Sigmoid colon (tissue), 7 donors: ENCODE data around the gene PROSER2. TPM values are rescaled to one million over a fixed set of nuclear protein-coding genes. Genes with fewer than 3 reads are reported as not detected.

Experiments used
- DNase-seq: peaks from one replicate; pipeline ENCODE4 v3.0.0-alpha.2; 2019
- H3K27ac ChIP-seq, 4 donors: fragments of 200-600 bp; sonication (generic); one replicate each; pipeline ENCODE4 v1.5.1; 2016 to 2019; ENCODE audit warnings: mild to moderate bottlenecking in 1 of 4
- H3K27me3 ChIP-seq, 3 donors: fragments of 200-600 bp; sonication (generic); one replicate each; pipeline ENCODE4 v1.5.1; 2019; ENCODE audit warnings: mild to moderate bottlenecking in 1 of 3
- H3K36me3 ChIP-seq, 4 donors: fragments of 200-600 bp; sonication (generic); one replicate each; pipeline ENCODE4 v1.5.1; 2016 to 2019
- H3K4me1 ChIP-seq, 4 donors: fragments of 200-600 bp; sonication (generic); one replicate each; pipeline ENCODE4 v1.5.1; 2017 to 2019
- H3K4me3 ChIP-seq, 4 donors: fragments of 200-600 bp; sonication (generic); one replicate each; pipeline ENCODE4 v1.5.1; 2017 to 2019; ENCODE audit warnings: mild to moderate bottlenecking in 2 of 4, moderate library complexity in 1 of 4
- H3K9me3 ChIP-seq, 4 donors: fragments of 200-600 bp in 3 of 4; sonication (generic) in 3 of 4; one replicate each; pipeline versions ENCODE4 v1.5.1 to v1.6.1; 2013 to 2019
- EP300 ChIP-seq, 4 donors: sonication (generic); formaldehyde crosslinking; IDR thresholded peaks; one replicate each; pipeline ENCODE4 v1.6.1; 2017; ENCODE audit warnings: antibody characterized with exemption in 4 of 4
- POLR2A ChIP-seq, 2 donors: fragments of 450-650 bp; IDR thresholded peaks; one replicate each; pipeline ENCODE4 v1.6.1; 2016; ENCODE audit warnings: antibody characterized with exemption in 2 of 2, mild to moderate bottlenecking in 2 of 2, moderate library complexity in 2 of 2
- POLR2AphosphoS5 ChIP-seq, 4 donors: sonication (generic); formaldehyde crosslinking; IDR thresholded peaks; one replicate each; pipeline ENCODE4 v1.6.1; 2017; ENCODE audit warnings: antibody characterized with exemption in 4 of 4
- WGBS, 2 donors: extraction: QIAGEN DNeasy Blood & Tissue Kit; methylation state at CpG; one replicate each; pipeline ENCODE4 v1.1.7; 2013; 5-methylcytosine and 5-hydroxymethylcytosine counted together
- intact Hi-C: fragments of 100-400 bp; cut with DNase I; formaldehyde crosslinking; loops from one replicate; pipeline ENCODE4 v1.15.1; 2023
- polyA plus RNA-seq, 3 donors: library from polyadenylated mRNA; stranded (reverse); fragments of 200-250 nt; gene quantifications; one replicate each; pipeline ENCODE4 v1.2.3, GENCODE V29; 2013
- total RNA-seq, 4 donors: library from RNA; depleted of rRNA; stranded (reverse); fragments of >200 nt; gene quantifications; one replicate each; pipeline ENCODE4 v1.1.0, GENCODE V29; 2016
- TF ChIP-seq, protein P1 (sequence below), 4 experiments: fragments of 450-650 bp in 3 of 4; fragments of 200-600 bp in 1 of 4; IDR thresholded peaks; one replicate each; pipeline ENCODE4 v1.5.1; 2016 to 2019; ENCODE audit warnings: antibody characterized with exemption in 4 of 4, mild to moderate bottlenecking in 3 of 4, moderate library complexity in 2 of 4
- donor health status: healthy with polysubstance abuse.
- donor health status: Bipolar disorder and iron deficiency.
- donor health status: healthy.

The PROSER2 gene
- total and polyA plus RNA-seq, 7 donors, result 0.60 to 2.8 (median 1.8) TPM

DNA sequence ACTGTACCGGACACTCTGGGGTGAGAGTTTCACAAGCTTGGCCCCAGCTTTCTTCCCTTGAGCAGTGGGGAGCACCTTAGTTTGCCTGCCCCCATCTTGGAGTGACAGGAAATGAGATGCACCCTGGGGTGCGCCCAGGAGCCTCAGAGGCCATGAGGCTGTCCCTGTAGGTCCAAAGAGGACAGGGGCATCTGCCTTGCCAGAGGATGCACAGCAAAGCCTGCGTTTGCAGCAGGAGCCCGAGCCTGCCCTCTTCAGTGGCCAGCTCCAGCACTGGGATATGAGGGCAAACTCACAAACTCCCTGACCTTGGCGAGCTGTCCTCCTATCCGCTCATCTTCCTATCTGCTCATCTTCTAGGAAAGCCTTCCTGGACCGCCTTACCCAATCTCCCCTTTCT is 79.5 kb downstream of the PROSER2 start:
- Histone ChIP-seq H3K27ac (no peak overlapping the region), H3K36me3 (no peaks in the 10 kb centered on the region), H3K4me3 (no peak overlapping the region), H3K27me3 (peaks cover 0 to 6% (median 0%) of the 10 kb centered on the region in 3 donors), H3K9me3 (no peaks in the 10 kb centered on the region), H3K4me1 (no peaks in the 10 kb centered on the region)
- TF ChIP-seq, protein P1, sequence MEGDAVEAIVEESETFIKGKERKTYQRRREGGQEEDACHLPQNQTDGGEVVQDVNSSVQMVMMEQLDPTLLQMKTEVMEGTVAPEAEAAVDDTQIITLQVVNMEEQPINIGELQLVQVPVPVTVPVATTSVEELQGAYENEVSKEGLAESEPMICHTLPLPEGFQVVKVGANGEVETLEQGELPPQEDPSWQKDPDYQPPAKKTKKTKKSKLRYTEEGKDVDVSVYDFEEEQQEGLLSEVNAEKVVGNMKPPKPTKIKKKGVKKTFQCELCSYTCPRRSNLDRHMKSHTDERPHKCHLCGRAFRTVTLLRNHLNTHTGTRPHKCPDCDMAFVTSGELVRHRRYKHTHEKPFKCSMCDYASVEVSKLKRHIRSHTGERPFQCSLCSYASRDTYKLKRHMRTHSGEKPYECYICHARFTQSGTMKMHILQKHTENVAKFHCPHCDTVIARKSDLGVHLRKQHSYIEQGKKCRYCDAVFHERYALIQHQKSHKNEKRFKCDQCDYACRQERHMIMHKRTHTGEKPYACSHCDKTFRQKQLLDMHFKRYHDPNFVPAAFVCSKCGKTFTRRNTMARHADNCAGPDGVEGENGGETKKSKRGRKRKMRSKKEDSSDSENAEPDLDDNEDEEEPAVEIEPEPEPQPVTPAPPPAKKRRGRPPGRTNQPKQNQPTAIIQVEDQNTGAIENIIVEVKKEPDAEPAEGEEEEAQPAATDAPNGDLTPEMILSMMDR (IDR thresholded peaks at IDR 0.05), result no peak
- TF ChIP-seq POLR2AphosphoS5 (IDR thresholded peaks at IDR 0.05) (no peak), EP300 (IDR thresholded peaks at IDR 0.05) (no peak), POLR2A (IDR thresholded peaks at IDR 0.05) (no peak)
- 94 to 97% methylated on average over 7 of the region's 7 CpGs for WGBS, 2 donors
- intact Hi-C loops, result no loop called here
- peak; percentile 22 for DNase-seq

DNA sequence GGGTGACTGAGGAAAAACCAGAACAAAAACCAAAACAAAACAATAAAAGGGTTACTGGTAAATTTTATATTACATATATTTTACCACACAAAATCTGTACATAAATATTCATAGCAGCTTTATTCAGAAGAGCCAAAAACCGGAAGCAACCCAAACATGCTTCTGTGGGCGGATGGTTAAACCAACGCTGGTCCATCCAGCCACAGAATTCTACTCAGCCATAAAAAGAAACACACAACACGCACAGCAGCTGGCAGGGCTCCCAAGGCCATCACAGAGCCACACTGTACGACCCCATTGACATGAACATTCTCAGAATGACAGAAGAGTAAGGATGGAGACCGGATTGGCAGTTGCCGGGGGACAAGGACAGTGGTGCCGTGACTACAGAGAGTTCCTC is 83.6 kb downstream of the PROSER2 start:
- 68 to 75% methylated on average over 8 of the region's 8 CpGs for WGBS, 2 donors
- no peak for DNase-seq
- TF ChIP-seq EP300 (IDR thresholded peaks at IDR 0.05), result no peak
- TF ChIP-seq, protein P1 (IDR thresholded peaks at IDR 0.05), result no peak
- TF ChIP-seq POLR2AphosphoS5 (IDR thresholded peaks at IDR 0.05), result no peak
- no peak for TF ChIP-seq POLR2A (IDR thresholded peaks at IDR 0.05)
- Histone ChIP-seq H3K4me3 (no peak overlapping the region), H3K4me1 (no peaks in the 10 kb centered on the region), H3K9me3 (no peaks in the 10 kb centered on the region), H3K36me3 (no peaks in the 10 kb centered on the region), H3K27me3 (no peaks in the 10 kb centered on the region), H3K27ac (no peak overlapping the region)
- intact Hi-C loops, result no loop called here

DNA sequence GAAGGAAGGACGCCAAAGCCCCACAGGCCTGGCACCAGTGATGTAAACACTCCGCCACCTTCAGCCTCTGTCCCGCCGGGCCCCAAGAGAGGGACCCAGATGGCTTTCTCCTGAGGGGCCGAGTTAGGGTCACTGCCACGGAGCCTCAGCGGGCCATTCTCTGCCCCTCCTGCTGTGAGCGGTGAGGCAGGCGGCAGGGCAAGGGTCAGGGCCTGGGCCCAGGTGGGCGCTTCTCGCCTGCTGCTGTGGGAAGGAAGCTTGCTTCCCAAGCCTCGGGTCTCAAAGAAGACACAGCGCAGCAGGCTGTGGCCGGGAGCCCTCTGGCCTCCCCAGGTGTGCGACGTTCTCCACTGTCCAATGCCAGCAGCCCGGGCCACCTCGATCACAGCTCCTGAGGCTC is 84.8 kb downstream of the PROSER2 start:
- H3K4me1 ChIP-seq, result no peaks in the 10 kb centered on the region
- H3K27me3 ChIP-seq, result no peaks in the 10 kb centered on the region
- H3K27ac ChIP-seq, result no peak overlapping the region
- no peak overlapping the region for H3K4me3 ChIP-seq
- no peaks in the 10 kb centered on the region for H3K36me3 ChIP-seq
- no peak for DNase-seq
- intact Hi-C loops, result no loop called here
- TF ChIP-seq POLR2AphosphoS5 (IDR thresholded peaks at IDR 0.05), result no peak
- no peak for TF ChIP-seq POLR2A (IDR thresholded peaks at IDR 0.05)
- no peak for TF ChIP-seq EP300 (IDR thresholded peaks at IDR 0.05)
- TF ChIP-seq, protein P1 (IDR thresholded peaks at IDR 0.05), result no peak
- 94% methylated on average over 18 of the region's 18 CpGs for WGBS, 2 donors
- H3K9me3 ChIP-seq, result no peaks in the 10 kb centered on the region

DNA sequence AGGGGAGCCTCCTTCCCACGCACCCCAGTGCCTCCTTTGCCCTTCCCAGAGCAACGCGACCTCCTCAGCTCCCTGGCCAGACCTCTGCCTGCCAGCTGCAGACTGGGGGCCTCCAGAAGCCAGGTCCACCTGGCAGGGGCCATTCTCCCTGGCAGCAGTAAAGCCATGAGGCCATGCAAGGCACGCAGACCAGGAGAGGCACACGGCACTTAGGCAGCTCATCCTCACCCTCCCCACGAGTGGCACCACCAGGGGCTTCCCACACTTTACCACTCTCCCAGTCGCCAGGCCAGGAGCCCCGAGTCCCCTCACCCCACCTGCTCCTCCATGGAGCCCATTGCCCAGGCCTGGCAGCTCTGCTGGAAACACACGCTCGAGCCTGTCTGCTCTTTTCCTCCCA is 85.4 kb downstream of the PROSER2 start:
- Histone ChIP-seq H3K4me3 (no peak overlapping the region), H3K36me3 (no peaks in the 10 kb centered on the region), H3K4me1 (no peaks in the 10 kb centered on the region), H3K9me3 (no peaks in the 10 kb centered on the region), H3K27me3 (no peaks in the 10 kb centered on the region), H3K27ac (no peak overlapping the region)
- intact Hi-C loops, result no loop called here
- TF ChIP-seq, protein P1 (IDR thresholded peaks at IDR 0.05), result no peak
- TF ChIP-seq EP300 (IDR thresholded peaks at IDR 0.05) (no peak), POLR2A (IDR thresholded peaks at IDR 0.05) (no peak), POLR2AphosphoS5 (IDR thresholded peaks at IDR 0.05) (no peak)
- WGBS, 2 donors, result 91 to 93% methylated on average over 10 of the region's 10 CpGs
- DNase-seq, result no peak

DNA sequence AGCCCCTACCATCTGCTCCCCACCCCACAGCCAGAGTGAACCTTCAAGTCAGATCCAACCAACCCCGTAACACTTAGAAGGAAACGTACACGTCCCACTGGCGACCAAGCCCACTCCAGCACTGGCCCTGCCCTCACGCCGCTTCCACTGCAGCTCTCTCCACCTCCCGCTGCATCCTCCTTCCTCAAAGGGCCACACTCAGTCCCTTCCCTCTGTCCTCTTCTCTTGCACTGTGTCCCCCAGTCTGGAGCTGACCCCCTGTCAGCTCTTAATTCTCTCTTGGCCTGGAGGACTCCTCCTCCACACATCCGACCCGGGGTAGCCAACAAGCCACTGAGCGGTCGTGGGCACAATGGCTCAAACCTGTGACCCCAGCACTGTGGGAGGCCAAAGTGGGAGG is 85.8 kb downstream of the PROSER2 start:
- Histone ChIP-seq H3K27me3 (no peaks in the 10 kb centered on the region), H3K4me3 (no peak overlapping the region), H3K4me1 (no peaks in the 10 kb centered on the region), H3K36me3 (no peaks in the 10 kb centered on the region), H3K9me3 (no peaks in the 10 kb centered on the region), H3K27ac (no peak overlapping the region)
- TF ChIP-seq EP300 (IDR thresholded peaks at IDR 0.05) (no peak), POLR2AphosphoS5 (IDR thresholded peaks at IDR 0.05) (no peak), POLR2A (IDR thresholded peaks at IDR 0.05) (no peak)
- TF ChIP-seq, protein P1 (IDR thresholded peaks at IDR 0.05), result no peak
- intact Hi-C loops, result no loop called here
- 96% methylated on average over 11 of the region's 11 CpGs for WGBS, 2 donors
- DNase-seq, result no peak
